ENCODE results near the gene SNTB2. TPM values are rescaled to one million over a fixed set of nuclear protein-coding genes. Genes with fewer than 3 reads are reported as not detected.

Gene SNTB2
- total and polyA plus RNA-seq, 4 donors = 2.1 to 7.8 (median 4.1) TPM

GRCh38 chr16:69322343-69322742 is 135.4 kb downstream of the SNTB2 start:
- H3K36me3 ChIP-seq (ENCODE audit: control insufficient read depth in 4 of 4, insufficient read depth in 3 of 4, low read depth in 1 of 4, low read length in 3 of 4) = peaks cover 25 to 58% (median 36%) of the 10 kb centered on the region in 4 donors
- H3K9ac ChIP-seq (ENCODE audit: low read depth in 1 of 2, low read length in 2 of 2) = no peak overlapping the region
- H3K9me3 ChIP-seq (ENCODE audit: control insufficient read depth in 4 of 4, low read length in 3 of 4) = no peaks in the 10 kb centered on the region
- 95% methylated on average over 7 of the region's 7 CpGs for WGBS
- peaks cover 11 to 64% (median 50%) of the 10 kb centered on the region in 4 donors for H3K4me1 ChIP-seq (ENCODE audit: control insufficient read depth in 4 of 4, insufficient read depth in 4 of 4, low read length in 3 of 4)
- no peak for DNase-seq (ENCODE audit: low spot score)
- no peak for TF ChIP-seq CTCF (IDR thresholded peaks at IDR 0.05; ENCODE audit: low read depth, low read length, missing input control)
- H3K27ac ChIP-seq (ENCODE audit: low read depth in 1 of 2, low read length in 2 of 2) = no peak overlapping the region
- no peaks in the 10 kb centered on the region for H3K27me3 ChIP-seq (ENCODE audit: control insufficient read depth in 4 of 4, insufficient read depth in 4 of 4, low read length in 3 of 4)
- H3K4me3 ChIP-seq (ENCODE audit: low read depth in 1 of 3, low read length in 3 of 3) = no peak overlapping the region

DNA sequence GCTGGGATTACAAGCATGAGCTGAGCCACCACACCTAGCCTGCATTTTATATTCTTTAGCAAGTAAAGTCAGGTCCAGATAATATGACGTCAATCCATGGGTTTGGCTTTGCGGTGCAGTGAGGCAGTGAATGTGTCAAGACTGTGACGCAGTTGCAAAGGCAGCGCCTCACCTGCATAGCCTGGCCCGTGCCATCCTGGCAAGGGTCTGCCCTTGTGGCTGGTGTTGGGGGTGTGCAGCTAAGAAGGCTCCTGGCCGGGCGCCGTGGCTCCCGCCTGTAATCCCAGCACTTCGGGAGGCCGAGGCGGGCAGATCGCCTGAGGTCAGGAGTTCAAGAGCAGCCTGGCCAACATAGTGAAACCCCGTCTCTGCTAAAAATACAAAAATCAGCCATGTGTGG is 136.5 kb downstream of the SNTB2 start:
- Histone ChIP-seq H3K36me3 (ENCODE audit: control insufficient read depth in 4 of 4, insufficient read depth in 3 of 4, low read depth in 1 of 4, low read length in 3 of 4) (peaks cover 24 to 56% (median 36%) of the 10 kb centered on the region in 4 donors), H3K9ac (ENCODE audit: low read depth in 1 of 2, low read length in 2 of 2) (no peak overlapping the region), H3K27me3 (ENCODE audit: control insufficient read depth in 4 of 4, insufficient read depth in 4 of 4, low read length in 3 of 4) (no peaks in the 10 kb centered on the region), H3K27ac (ENCODE audit: low read depth in 1 of 2, low read length in 2 of 2) (peak overlapping the region in 1 of 2 donors; percentile 87), H3K4me3 (ENCODE audit: low read depth in 1 of 3, low read length in 3 of 3) (no peak overlapping the region), H3K9me3 (ENCODE audit: control insufficient read depth in 4 of 4, low read length in 3 of 4) (no peaks in the 10 kb centered on the region), H3K4me1 (ENCODE audit: control insufficient read depth in 4 of 4, insufficient read depth in 4 of 4, low read length in 3 of 4) (peaks cover 15 to 65% (median 51%) of the 10 kb centered on the region in 4 donors)
- DNase-seq (ENCODE audit: low spot score) = no peak
- TF ChIP-seq HNF4A (conservative IDR thresholded peaks at IDR 0.05) = no peak
- TF ChIP-seq JUND (IDR thresholded peaks at IDR 0.05) = no peak
- TF ChIP-seq YY1 (IDR thresholded peaks at IDR 0.05) = no peak
- no peak for TF ChIP-seq SP1 (IDR thresholded peaks at IDR 0.05)
- 59% methylated on average over 14 of the region's 14 CpGs for WGBS

- H3K4me1 ChIP-seq (ENCODE audit: control insufficient read depth in 4 of 4, insufficient read depth in 4 of 4, low read length in 3 of 4) = peaks cover 18 to 65% (median 52%) of the 10 kb centered on the region in 4 donors
- DNase-seq (ENCODE audit: low spot score) = peak; percentile 58
- no peaks in the 10 kb centered on the region for H3K27me3 ChIP-seq (ENCODE audit: control insufficient read depth in 4 of 4, insufficient read depth in 4 of 4, low read length in 3 of 4)
- H3K27ac ChIP-seq (ENCODE audit: low read depth in 1 of 2, low read length in 2 of 2) = peak overlapping the region; percentile 60 to 87
- TF ChIP-seq SP1 (IDR thresholded peaks at IDR 0.05) (peak; percentile 89), FOXA1 (IDR thresholded peaks at IDR 0.05) (peak; percentile 75), GABPA (IDR thresholded peaks at IDR 0.05 in 1 of 2, conservative IDR thresholded peaks at IDR 0.05 in 1 of 2) (no peak), JUND (IDR thresholded peaks at IDR 0.05) (peak in 1 of 2 donors; percentile 16), HNF4A (conservative IDR thresholded peaks at IDR 0.05) (peak; percentile 83 to 89), RAD21 (IDR thresholded peaks at IDR 0.05) (peak; percentile 14 to 33), CTCF (IDR thresholded peaks at IDR 0.05; ENCODE audit: low read depth, low read length, missing input control) (no peak), ZBTB33 (IDR thresholded peaks at IDR 0.05) (peak; percentile 37), NR2F2 (IDR thresholded peaks at IDR 0.05) (peak; percentile 38), EGR1 (IDR thresholded peaks at IDR 0.05; ENCODE audit: low read depth in 2 of 2) (no peak), RXRA (IDR thresholded peaks at IDR 0.05) (peak; percentile 77 to 83), HNF4G (IDR thresholded peaks at IDR 0.05) (peak; percentile 69), FOXA2 (IDR thresholded peaks at IDR 0.05) (peak; percentile 77), YY1 (IDR thresholded peaks at IDR 0.05) (peak; percentile 50), TAF1 (conservative IDR thresholded peaks at IDR 0.05) (no peak)
- TF ChIP-seq, protein P1, sequence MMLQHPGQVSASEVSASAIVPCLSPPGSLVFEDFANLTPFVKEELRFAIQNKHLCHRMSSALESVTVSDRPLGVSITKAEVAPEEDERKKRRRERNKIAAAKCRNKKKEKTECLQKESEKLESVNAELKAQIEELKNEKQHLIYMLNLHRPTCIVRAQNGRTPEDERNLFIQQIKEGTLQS (IDR thresholded peaks at IDR 0.05) = no peak
- TF ChIP-seq, protein P2, sequence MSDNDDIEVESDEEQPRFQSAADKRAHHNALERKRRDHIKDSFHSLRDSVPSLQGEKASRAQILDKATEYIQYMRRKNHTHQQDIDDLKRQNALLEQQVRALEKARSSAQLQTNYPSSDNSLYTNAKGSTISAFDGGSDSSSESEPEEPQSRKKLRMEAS (IDR thresholded peaks at IDR 0.05) = peak; percentile 20
- TF ChIP-seq, protein P3, sequence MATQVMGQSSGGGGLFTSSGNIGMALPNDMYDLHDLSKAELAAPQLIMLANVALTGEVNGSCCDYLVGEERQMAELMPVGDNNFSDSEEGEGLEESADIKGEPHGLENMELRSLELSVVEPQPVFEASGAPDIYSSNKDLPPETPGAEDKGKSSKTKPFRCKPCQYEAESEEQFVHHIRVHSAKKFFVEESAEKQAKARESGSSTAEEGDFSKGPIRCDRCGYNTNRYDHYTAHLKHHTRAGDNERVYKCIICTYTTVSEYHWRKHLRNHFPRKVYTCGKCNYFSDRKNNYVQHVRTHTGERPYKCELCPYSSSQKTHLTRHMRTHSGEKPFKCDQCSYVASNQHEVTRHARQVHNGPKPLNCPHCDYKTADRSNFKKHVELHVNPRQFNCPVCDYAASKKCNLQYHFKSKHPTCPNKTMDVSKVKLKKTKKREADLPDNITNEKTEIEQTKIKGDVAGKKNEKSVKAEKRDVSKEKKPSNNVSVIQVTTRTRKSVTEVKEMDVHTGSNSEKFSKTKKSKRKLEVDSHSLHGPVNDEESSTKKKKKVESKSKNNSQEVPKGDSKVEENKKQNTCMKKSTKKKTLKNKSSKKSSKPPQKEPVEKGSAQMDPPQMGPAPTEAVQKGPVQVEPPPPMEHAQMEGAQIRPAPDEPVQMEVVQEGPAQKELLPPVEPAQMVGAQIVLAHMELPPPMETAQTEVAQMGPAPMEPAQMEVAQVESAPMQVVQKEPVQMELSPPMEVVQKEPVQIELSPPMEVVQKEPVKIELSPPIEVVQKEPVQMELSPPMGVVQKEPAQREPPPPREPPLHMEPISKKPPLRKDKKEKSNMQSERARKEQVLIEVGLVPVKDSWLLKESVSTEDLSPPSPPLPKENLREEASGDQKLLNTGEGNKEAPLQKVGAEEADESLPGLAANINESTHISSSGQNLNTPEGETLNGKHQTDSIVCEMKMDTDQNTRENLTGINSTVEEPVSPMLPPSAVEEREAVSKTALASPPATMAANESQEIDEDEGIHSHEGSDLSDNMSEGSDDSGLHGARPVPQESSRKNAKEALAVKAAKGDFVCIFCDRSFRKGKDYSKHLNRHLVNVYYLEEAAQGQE (IDR thresholded peaks at IDR 0.05) = no peak
- no peak overlapping the region for H3K4me3 ChIP-seq (ENCODE audit: low read depth in 1 of 3, low read length in 3 of 3)
- peaks cover 18 to 50% (median 33%) of the 10 kb centered on the region in 4 donors for H3K36me3 ChIP-seq (ENCODE audit: control insufficient read depth in 4 of 4, insufficient read depth in 3 of 4, low read depth in 1 of 4, low read length in 3 of 4)
- H3K9ac ChIP-seq (ENCODE audit: low read depth in 1 of 2, low read length in 2 of 2) = peak overlapping the region in 1 of 2 donors; percentile 5
- no peaks in the 10 kb centered on the region for H3K9me3 ChIP-seq (ENCODE audit: control insufficient read depth in 4 of 4, low read length in 3 of 4)
- WGBS = 43% methylated on average over 8 of the region's 8 CpGs
These were observed 137.1 kb downstream of the SNTB2 start for GRCh38 chr16:69324013-69324531.

Data from liver (tissue), 9 donors.